Hematopoietic multipotent progenitor cell treated with erythropoietin and hydrocortisone succinate and interleukin-3 and kit ligand, for 4 days (in vitro differentiated cells): ENCODE results near the gene STARD13.

ENCODE experiments used
- DNase-seq: peaks from one replicate; pipeline ENCODE4 v3.0.0-alpha.2; 2015

STARD13 gene

DNA sequence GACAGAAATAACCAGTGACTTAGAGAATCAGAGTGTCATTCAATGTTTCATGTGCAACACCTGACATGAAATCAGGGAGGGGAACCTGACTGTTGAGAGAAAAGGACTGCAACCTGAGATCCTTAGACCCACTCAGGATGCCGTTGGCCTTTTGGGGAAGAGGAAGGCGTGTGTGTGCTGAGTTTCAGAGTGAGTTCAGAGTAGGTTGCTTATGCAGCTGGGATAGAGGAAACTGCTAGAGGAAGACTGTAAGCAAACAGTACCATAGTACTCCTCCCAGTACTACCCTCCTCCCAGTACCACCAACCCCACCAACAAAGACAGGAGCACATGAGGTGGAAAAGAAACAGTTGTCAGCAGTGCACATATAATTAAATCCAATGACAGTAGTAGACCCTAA lies 205.6 kb downstream of the STARD13 start:
- DNase-seq, result no peak

DNA sequence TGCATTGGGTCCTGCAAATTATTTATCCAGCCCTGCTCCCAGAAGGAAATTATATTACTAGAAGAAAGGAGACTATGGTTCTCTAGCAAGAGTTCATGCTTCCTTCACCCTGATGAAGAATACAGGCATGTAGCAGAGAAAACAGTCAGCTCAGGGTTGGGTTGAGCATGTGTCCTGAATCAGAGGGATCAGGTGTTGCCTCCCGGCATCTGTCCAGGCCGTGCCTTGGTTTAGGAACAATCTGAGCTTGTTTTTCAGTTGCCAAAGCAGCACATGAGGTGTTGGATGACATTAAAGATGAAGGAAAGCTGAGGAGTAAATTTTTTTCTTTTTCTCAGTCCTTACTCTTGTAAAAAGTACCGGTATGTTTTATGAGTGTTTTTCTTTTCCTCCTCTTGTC lies 207.3 kb downstream of the STARD13 start:
- no peak for DNase-seq

DNA sequence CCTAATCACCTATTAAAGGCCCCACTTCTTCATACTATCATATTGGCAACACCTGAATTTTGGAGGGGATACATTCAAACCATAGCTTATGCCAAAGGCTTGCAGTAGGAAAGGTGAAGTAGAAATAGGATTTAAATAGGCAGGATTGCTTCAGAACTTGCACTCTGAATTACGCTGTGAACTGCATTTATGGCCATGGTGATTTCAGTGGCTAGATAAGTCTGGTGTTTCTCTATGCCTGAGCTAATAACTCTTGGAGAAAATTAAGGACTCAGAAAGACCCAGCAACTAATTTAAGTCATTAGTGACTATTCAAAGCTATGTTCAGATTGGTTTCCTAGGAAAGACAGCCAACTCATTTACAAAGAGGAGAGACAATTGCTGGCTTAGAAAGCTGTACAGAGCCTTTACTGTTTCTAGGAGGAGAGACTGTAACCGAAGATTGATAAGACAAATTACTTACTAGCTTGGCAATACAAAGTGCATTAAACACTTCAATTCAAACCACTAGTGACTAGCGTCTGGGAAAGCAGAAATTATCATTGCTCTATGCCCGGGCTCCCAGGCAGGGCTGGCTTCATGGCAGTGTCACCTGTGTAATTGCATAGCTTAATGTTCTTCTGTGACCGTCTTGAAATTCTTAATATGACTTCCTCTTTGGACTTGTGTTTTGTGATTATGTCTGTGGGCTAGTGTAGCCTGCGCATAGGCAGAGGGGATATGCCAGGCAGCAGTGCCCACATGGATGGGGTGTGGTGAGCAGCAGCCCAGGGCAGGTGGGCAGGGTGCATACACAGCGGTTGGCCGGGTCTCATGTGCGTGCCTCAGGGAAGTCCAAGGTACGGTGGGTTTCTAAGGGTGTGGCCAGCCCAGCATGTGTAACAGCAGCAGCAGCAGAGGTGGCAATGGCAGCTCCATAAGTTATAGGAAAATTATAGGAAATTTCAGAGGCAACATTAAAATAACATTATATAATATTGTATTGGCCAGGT lies 209.3 kb downstream of the STARD13 start:
- no peak for DNase-seq

DNA sequence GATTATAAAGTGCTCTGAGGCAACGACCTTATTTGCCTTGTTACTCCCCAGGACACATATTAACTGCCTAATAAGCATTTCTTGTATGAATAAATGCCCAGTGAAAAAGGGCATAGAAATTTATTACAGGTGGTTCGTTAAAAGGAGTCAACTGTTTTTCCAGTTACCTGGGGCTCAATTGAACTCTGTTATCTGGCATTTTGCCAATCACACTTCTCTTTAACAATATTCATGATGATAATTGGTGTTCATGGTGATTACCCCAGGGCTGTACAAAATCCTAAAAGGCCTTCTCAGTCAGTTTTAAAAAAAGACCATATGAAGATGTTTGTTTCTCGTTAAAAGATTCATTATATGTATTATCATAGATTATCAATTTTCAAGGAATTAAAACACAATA lies 212.2 kb downstream of the STARD13 start:
- DNase-seq, result no peak

DNA sequence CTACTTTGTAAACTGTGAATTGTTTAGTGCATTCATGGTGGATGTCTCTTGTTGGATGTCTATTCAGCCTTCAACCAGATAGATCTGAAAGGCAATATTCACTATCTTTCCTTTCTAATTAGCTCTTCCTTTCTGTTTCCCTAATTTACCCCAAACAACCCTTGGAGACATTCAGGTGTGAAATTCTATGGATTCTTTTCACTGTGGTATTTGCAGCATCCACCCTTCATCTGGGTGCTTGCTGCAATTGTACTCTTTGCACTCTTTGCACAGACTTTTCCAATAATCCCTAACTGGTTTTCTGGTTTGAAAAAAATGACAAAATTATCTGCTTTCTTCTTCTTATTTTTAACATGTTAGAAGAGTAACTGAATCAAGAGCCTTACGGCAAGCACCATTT lies 212.8 kb downstream of the STARD13 start:
- no peak for DNase-seq

DNA sequence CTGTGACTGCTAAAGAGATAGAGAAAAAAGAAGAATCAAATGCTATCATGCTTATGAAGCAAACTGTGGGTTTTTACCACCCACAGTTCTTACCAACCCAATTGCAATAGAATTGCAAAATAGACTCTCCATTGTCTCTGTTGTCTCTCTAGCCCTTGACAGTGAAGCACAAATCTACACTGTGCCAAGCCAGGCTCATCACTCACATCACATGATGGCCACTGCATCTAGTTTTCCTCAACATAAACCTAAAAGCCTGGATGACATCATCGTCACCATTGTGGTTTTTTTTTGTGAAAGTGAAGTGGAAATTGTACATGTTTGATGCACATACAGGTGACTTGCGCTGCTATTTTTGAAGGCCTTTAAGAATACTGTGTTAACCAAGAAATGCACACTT lies 213.3 kb downstream of the STARD13 start:
- peak; percentile 3 for DNase-seq

DNA sequence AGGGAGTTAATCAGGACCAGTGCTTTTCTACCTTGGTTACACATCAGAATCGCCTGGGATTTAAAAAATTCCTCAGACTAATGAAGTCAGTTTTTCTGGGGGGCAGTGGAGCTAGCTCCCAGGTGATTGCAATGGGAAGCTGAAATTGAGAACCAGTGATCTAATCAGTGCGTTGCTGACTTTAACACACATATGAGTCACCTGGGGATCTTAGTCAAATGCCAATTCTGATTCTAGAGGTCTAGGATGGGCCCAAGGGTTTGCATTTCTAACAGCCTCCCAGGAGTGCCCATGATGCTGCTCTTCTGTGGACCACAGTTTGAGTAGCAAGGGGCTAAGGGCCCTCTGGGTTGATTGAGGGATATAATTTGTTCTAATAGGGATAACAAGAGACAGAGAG lies 214.8 kb downstream of the STARD13 start:
- DNase-seq, result no peak

DNA sequence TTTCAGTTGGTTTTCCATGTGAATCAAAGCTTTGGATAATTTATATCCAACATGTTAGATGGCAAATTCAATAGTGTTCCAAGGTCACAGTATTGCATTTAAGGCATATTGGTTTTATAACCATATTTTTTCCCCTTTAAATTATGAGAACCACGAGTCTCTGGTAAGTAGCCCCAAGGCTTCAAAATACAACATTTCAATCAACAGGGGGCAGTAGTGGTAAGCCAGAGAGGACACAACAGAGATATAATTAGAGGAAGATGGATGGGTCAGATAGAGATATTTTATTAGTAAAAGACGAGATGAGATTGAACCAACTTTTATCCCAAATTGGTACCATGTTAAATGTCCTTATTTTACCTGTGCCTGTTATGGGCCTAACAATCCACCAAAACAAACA lies 216.2 kb downstream of the STARD13 start:
- peak; percentile 21 for DNase-seq

DNA sequence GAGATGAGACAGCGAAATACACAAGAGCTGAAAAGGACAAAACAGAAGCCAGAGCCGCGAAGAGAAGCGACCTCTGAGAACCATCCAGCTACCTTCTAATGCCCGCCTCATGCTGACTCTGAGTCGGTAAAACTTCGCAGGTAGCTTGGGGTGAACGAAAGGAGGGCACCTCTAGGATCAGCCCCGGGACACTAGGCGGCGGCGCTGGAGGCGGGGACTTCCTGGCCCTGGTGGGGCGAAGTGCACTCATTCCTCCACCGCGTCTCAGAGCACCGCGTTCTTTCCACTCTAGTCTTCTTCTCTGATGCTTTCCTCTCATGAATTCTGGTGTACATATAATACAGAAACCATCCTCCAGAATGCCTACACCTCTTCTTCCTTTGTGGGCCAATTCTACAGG lies 219.2 kb downstream of the STARD13 start:
- no peak for DNase-seq

DNA sequence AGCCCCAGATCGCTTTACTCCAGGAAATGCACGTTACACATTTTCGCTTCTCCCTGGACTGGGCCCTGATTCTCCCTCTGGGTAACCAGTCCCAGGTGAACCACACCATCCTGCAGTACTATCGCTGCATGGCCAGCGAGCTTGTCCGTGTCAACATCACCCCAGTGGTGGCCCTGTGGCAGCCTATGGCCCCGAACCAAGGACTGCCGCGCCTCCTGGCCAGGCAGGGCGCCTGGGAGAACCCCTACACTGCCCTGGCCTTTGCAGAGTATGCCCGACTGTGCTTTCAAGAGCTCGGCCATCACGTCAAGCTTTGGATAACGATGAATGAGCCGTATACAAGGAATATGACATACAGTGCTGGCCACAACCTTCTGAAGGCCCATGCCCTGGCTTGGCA lies 224.7 kb downstream of the STARD13 start:
- DNase-seq, result no peak

DNA sequence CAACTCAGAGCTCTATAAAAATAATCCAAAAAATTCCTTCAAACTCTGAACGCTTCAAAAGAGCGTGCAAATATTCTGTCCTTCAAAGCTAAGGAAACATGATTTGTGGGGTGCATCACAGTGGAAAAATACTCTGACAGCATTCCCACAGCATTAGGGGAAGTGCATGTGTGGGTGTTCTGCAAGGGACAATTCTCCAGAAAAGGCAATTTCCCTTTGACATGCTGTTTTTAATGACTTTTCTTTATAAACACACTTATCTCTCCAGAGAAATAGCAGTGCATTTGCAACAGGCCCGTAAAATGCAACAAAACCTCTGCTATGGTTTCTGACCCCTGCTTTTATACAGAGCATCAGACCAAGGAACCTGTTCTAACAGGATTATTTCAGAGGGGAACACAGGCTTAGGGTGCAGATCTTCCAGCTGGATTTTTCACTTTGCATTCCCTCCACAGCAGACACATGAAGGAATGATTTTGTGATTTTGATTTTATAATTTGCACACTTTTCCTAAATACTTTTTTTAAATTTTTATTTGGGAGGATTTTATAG lies 226.7 kb downstream of the STARD13 start:
- no peak for DNase-seq

DNA sequence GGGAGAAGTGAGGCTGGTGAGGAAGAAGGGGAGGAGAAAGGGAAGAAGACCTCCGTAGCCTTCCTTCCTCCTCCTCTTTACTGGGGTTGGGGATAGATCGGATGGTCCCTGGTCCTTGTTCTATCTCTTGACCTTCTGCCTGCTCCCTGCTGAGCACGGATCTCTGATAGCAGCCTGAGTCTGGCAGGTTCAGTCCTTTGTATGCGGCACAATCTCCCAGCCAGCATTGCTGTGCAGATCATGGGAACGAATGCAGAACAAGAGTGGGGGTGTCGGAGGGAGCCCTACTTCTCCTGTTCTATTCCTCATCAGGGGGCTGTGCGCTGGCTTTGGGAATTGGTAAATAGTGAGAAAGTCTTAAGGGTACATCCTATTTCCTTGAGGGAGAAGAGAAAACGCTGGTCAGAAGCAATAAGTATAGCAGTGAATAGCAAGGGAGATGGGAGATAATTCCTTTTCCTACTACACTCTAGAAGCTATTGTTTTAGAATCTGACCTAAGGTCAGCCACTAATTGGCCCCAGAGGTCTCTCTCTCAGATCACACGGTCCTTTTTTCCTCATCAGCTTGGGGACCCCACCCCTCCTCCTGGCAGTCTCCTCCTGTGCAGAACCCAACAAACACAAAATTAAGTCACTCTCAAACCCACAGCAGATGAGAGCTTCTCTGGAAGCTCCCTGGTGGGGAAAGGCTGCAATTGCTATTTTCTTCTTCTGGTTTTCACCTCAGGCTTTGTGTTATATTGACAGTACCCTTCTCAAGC lies 228.4 kb downstream of the STARD13 start:
- DNase-seq, result peak; percentile 51

DNA sequence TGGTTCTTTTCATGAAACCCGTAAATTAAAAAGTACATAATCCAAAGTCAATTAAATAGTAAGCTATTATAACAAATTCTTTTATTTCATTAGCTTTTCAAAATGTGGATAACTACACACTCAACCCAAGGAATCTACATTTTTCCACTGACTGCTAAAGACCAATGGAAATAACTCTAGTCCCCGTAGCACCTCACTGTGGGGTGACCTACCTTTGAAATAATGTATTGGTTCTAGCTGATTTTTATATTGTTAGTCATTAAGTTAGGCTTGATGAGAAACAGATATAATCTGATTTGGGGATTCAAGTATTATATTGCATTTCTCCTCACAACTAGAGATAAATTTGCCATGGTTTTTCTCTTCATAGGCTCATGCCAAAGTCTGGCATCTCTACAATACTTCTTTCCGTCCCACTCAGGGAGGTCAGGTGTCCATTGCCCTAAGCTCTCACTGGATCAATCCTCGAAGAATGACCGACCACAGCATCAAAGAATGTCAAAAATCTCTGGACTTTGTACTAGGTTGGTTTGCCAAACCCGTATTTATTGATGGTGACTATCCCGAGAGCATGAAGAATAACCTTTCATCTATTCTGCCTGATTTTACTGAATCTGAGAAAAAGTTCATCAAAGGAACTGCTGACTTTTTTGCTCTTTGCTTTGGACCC lies 232.0 kb downstream of the STARD13 start:
- no peak for DNase-seq
